H9 (cell line): ENCODE data around the gene C1QB. TPM values are rescaled to one million over a fixed set of nuclear protein-coding genes. Genes with fewer than 3 reads are reported as not detected.

Experiments used
- DNase-seq: peaks from one replicate; pipeline ENCODE4 v3.0.0-alpha.2; 2017
- H2AFZ ChIP-seq: one replicate; pipeline ENCODE4 v1.6.1; 2013; ENCODE audit warnings: mild to moderate bottlenecking, low read length, control low read depth, moderate library complexity
- H2AK5ac ChIP-seq: 2 replicates; pipeline ENCODE4 v1.6.1; 2013; ENCODE audit warnings: low read length, control low read depth, mixed read lengths; ENCODE audit not compliant: insufficient read length
- H2BK120ac ChIP-seq: one replicate; pipeline ENCODE4 v1.6.1; 2013; ENCODE audit warnings: low read depth, mild to moderate bottlenecking, low read length, control low read depth, inconsistent platforms; ENCODE audit not compliant: poor library complexity, severe bottlenecking
- H2BK12ac ChIP-seq: 2 replicates; pipeline ENCODE4 v1.6.1; 2013; ENCODE audit warnings: low read length, control low read depth, mixed read lengths, low read depth; ENCODE audit not compliant: insufficient read length
- H2BK15ac ChIP-seq: 2 replicates; pipeline ENCODE4 v1.6.1; 2013; ENCODE audit warnings: low read depth, low read length, control low read depth
- H2BK20ac ChIP-seq: one replicate; pipeline ENCODE4 v1.6.1; 2013; ENCODE audit warnings: low read depth, mild to moderate bottlenecking, low read length, control low read depth, inconsistent platforms; ENCODE audit not compliant: poor library complexity, severe bottlenecking
- H2BK5ac ChIP-seq: 2 replicates; pipeline ENCODE4 v1.6.1; 2013; ENCODE audit warnings: low read length, control low read depth, mixed read lengths; ENCODE audit not compliant: insufficient read length
- H3K14ac ChIP-seq: 2 replicates; pipeline ENCODE4 v1.6.1; 2013; ENCODE audit warnings: low read length, control low read depth; ENCODE audit not compliant: insufficient read depth
- H3K18ac ChIP-seq: 2 replicates; pipeline ENCODE4 v1.6.1; 2013; ENCODE audit warnings: low read depth, mild to moderate bottlenecking, mixed read lengths, low read length, control low read depth; ENCODE audit not compliant: insufficient read length
- H3K23ac ChIP-seq: 2 replicates; pipeline ENCODE4 v1.6.1; 2013; ENCODE audit warnings: low read length, control low read depth, mixed read lengths, low read depth; ENCODE audit not compliant: insufficient read length
- H3K23me2 ChIP-seq: 2 replicates; pipeline ENCODE4 v1.6.1; 2013; ENCODE audit warnings: low read depth, mild to moderate bottlenecking, mixed read lengths, low read length, control low read depth; ENCODE audit not compliant: insufficient read length, poor library complexity, severe bottlenecking
- H3K27ac ChIP-seq: 2 replicates; pipeline ENCODE4 v1.5.1; 2013; ENCODE audit warnings: low read length, control low read depth, mixed read lengths, low read depth; ENCODE audit not compliant: insufficient read length
- H3K27me3 ChIP-seq: 2 replicates; pipeline ENCODE4 v1.6.1; 2013; ENCODE audit warnings: low read length, control low read depth, inconsistent platforms; ENCODE audit not compliant: insufficient read depth
- H3K4ac ChIP-seq: 2 replicates; pipeline ENCODE4 v1.6.1; 2013; ENCODE audit warnings: low read depth, mild to moderate bottlenecking, control low read depth, inconsistent platforms, low read length, moderate library complexity
- H3K4me1 ChIP-seq: 2 replicates; pipeline ENCODE4 v1.6.1; 2013; ENCODE audit warnings: low read length, control low read depth, inconsistent platforms; ENCODE audit not compliant: insufficient read depth
- H3K4me2 ChIP-seq: 2 replicates; pipeline ENCODE4 v1.6.1; 2013; ENCODE audit warnings: low read length, control low read depth, mixed read lengths; ENCODE audit not compliant: insufficient read length, insufficient read depth
- H3K56ac ChIP-seq: 2 replicates; pipeline ENCODE4 v1.6.1; 2013; ENCODE audit warnings: low read depth, mild to moderate bottlenecking, mixed read lengths, low read length, control low read depth; ENCODE audit not compliant: insufficient read length
- H3K79me1 ChIP-seq: 2 replicates; pipeline ENCODE4 v1.6.1; 2013; ENCODE audit warnings: low read depth, mild to moderate bottlenecking, moderate library complexity, low read length, control low read depth, inconsistent platforms; ENCODE audit not compliant: insufficient read depth, poor library complexity, severe bottlenecking
- H3K79me2 ChIP-seq: 2 replicates; pipeline ENCODE4 v1.6.1; 2013; ENCODE audit warnings: low read length, control low read depth, inconsistent platforms; ENCODE audit not compliant: insufficient read depth
- H3K9ac ChIP-seq: 2 replicates; pipeline ENCODE4 v1.6.1; 2013; ENCODE audit warnings: low read length, control low read depth, mixed read lengths; ENCODE audit not compliant: insufficient read length; ENCODE audit errors: extremely low read depth
- H3K9me3 ChIP-seq: one replicate; pipeline ENCODE4 v1.6.1; 2013; ENCODE audit warnings: low read depth, low read length, inconsistent platforms; ENCODE audit not compliant: control insufficient read depth
- H3T11ph ChIP-seq: one replicate; pipeline ENCODE4 v1.6.1; 2013; ENCODE audit warnings: mild to moderate bottlenecking, low read length, control low read depth, inconsistent platforms
- H4K20me1 ChIP-seq: one replicate; pipeline ENCODE4 v1.6.1; 2013; ENCODE audit not compliant: control insufficient read depth, insufficient read length, insufficient read depth
- H4K5ac ChIP-seq: 2 replicates; pipeline ENCODE4 v1.6.1; 2013; ENCODE audit warnings: low read depth, mild to moderate bottlenecking, mixed read lengths, low read length, control low read depth; ENCODE audit not compliant: insufficient read length
- H4K8ac ChIP-seq: replicated peaks from 2 replicates; pipeline ENCODE4 v1.6.1; 2013; ENCODE audit warnings: low read length, control low read depth, mixed read lengths, low read depth; ENCODE audit not compliant: insufficient read length
- H4K91ac ChIP-seq: 2 replicates; pipeline ENCODE4 v1.6.1; 2013; ENCODE audit warnings: low read depth, mild to moderate bottlenecking, moderate library complexity, mixed read lengths, low read length, control low read depth; ENCODE audit not compliant: insufficient read length
- H3K27ac Mint-ChIP-seq, 3 experiments: 2 replicates in 2 of 3; 3 replicates in 1 of 3; pipeline ENCODE4 v1.8.0; 2020 to 2021; ENCODE audit warnings: mixed read lengths in 3 of 3, mild to moderate bottlenecking in 1 of 3, moderate library complexity in 1 of 3
- H3K27me3 Mint-ChIP-seq: 2 replicates; pipeline ENCODE4 v1.8.0; 2021; ENCODE audit warnings: low read depth, mild to moderate bottlenecking, moderate library complexity, mixed read lengths
- H3K36me3 Mint-ChIP-seq, 3 experiments: 2 replicates in 2 of 3; 3 replicates in 1 of 3; pipeline ENCODE4 v1.8.0; 2020 to 2021; ENCODE audit warnings: low read depth in 3 of 3, mixed read lengths in 3 of 3; ENCODE audit not compliant: insufficient read depth in 1 of 3
- H3K4me1 Mint-ChIP-seq, 2 experiments: 2 replicates each; pipeline ENCODE4 v1.8.0; 2020; ENCODE audit warnings: mixed read lengths in 2 of 2
- H3K4me3 Mint-ChIP-seq, 2 experiments: 2 replicates in 1 of 2; 3 replicates in 1 of 2; pipeline ENCODE4 v1.8.0; 2020 to 2021; ENCODE audit warnings: mild to moderate bottlenecking in 2 of 2, mixed read lengths in 2 of 2, moderate library complexity in 1 of 2
- H3K9me3 Mint-ChIP-seq, 2 experiments: 2 replicates in 1 of 2; 3 replicates in 1 of 2; pipeline ENCODE4 v1.8.0; 2020; ENCODE audit warnings: mild to moderate bottlenecking in 2 of 2, mixed read lengths in 2 of 2, moderate library complexity in 1 of 2
- WGBS: extraction: QIAGEN DNeasy Blood & Tissue Kit; methylation state at CpG from one replicate; pipeline ENCODE4 v1.1.7; 2013; ENCODE audit warnings: missing lambda C conversion rate, low lambda C conversion rate, mixed read lengths; ENCODE audit not compliant: insufficient read length; ENCODE audit errors: extremely low coverage; 5-methylcytosine and 5-hydroxymethylcytosine counted together
- total RNA-seq: library from RNA; stranded (reverse); gene quantifications from 2 replicates; pipeline ENCODE4 v1.2.1, GENCODE V29; 2021
- TF ChIP-seq, protein P1 (sequence below): fragments of 200-600 bp; sonication (generic); conservative IDR thresholded peaks from 3 replicates; pipeline ENCODE4 v1.8.0; 2021; ENCODE audit warnings: antibody characterized with exemption, mild to moderate bottlenecking

Gene C1QB
- total RNA-seq, 1 experiment from 2014 or later, result not detected

- no peaks in the 10 kb centered on the region for H3K79me2 ChIP-seq
- DNase-seq, result peak; percentile 93
- no peaks in the 10 kb centered on the region for H3K4me1 ChIP-seq
- no peak overlapping the region for H4K91ac ChIP-seq
- Mint-ChIP-seq H3K36me3 (no peaks in the 10 kb centered on the region), H3K27me3 (peaks cover 6% of the 10 kb centered on the region), H3K9me3 (no peaks in the 10 kb centered on the region), H3K27ac (no peak overlapping the region; a peak in 1 of 7 replicates), H3K4me3 (peak overlapping the region; percentile 31 to 54; a peak in 3 of 5 replicates), H3K4me1 (peaks cover 5 to 7% of the 10 kb centered on the region in 2 experiments)
- H2BK120ac ChIP-seq, result no peak overlapping the region
- H2BK5ac ChIP-seq, result no peak overlapping the region
- H2BK12ac ChIP-seq, result no peak overlapping the region
- H3K9me3 ChIP-seq, result no peaks in the 10 kb centered on the region
- H3K4me2 ChIP-seq, result no peak overlapping the region
- no peaks in the 10 kb centered on the region for H3K79me1 ChIP-seq
- no peak overlapping the region for H3K27ac ChIP-seq
- no peak overlapping the region for H3K56ac ChIP-seq
- H3K9ac ChIP-seq, result no peak overlapping the region
- H3T11ph ChIP-seq, result no peak overlapping the region
- H4K8ac ChIP-seq, result no peak overlapping the region
- H3K27me3 ChIP-seq, result no peaks in the 10 kb centered on the region; the same call in 1 of the 2 replicates
- H4K5ac ChIP-seq, result no peak overlapping the region
- no peak overlapping the region for H3K14ac ChIP-seq
- H3K18ac ChIP-seq, result no peak overlapping the region
- no CpG with 5 or more reads among the region's 5 CpGs for WGBS
- H2AK5ac ChIP-seq, result no peak overlapping the region
- H2BK15ac ChIP-seq, result no peak overlapping the region
- no peak overlapping the region for H2BK20ac ChIP-seq
- no peak overlapping the region for H3K23ac ChIP-seq
- TF ChIP-seq, protein P1, sequence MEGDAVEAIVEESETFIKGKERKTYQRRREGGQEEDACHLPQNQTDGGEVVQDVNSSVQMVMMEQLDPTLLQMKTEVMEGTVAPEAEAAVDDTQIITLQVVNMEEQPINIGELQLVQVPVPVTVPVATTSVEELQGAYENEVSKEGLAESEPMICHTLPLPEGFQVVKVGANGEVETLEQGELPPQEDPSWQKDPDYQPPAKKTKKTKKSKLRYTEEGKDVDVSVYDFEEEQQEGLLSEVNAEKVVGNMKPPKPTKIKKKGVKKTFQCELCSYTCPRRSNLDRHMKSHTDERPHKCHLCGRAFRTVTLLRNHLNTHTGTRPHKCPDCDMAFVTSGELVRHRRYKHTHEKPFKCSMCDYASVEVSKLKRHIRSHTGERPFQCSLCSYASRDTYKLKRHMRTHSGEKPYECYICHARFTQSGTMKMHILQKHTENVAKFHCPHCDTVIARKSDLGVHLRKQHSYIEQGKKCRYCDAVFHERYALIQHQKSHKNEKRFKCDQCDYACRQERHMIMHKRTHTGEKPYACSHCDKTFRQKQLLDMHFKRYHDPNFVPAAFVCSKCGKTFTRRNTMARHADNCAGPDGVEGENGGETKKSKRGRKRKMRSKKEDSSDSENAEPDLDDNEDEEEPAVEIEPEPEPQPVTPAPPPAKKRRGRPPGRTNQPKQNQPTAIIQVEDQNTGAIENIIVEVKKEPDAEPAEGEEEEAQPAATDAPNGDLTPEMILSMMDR, result no peak
- H4K20me1 ChIP-seq, result no peaks in the 10 kb centered on the region
- H3K23me2 ChIP-seq, result no peaks in the 10 kb centered on the region
- H2AFZ ChIP-seq, result no peak overlapping the region
- no peak overlapping the region for H3K4ac ChIP-seq
These were observed 9.3 kb downstream of the C1QB start for GRCh38 chr1:22662318-22662717.
